ENCODE measurements around the gene WDR91. TPM values are rescaled to one million over a fixed set of nuclear protein-coding genes. Genes with fewer than 3 reads are reported as not detected.

Gene WDR91
- total RNA-seq, 3 donors from 2014 or later (not counting 1 experiment from before 2014, with no cell fraction given) = 28.7 to 42.0 (median 39.2) TPM

- no peaks in the 10 kb centered on the region for H3K36me3 Mint-ChIP-seq
- H3K4me3 ChIP-seq (ENCODE audit: low read length) = no peak overlapping the region
- peaks cover 40% of the 10 kb centered on the region for H3K36me3 ChIP-seq (ENCODE audit: control insufficient read depth, insufficient read depth, low read length)
- H3K9me3 Mint-ChIP-seq = no peaks in the 10 kb centered on the region
- intact Hi-C loops (cut with micrococcal nuclease) = no loop called here
- H3K27me3 Mint-ChIP-seq (ENCODE audit: low read depth in 2 of 2) = no peaks in the 10 kb centered on the region
- H3K27ac Mint-ChIP-seq = peak overlapping the region; percentile 96
- no peaks in the 10 kb centered on the region for H3K9me3 ChIP-seq (ENCODE audit: control insufficient read depth, insufficient read depth, low read length)
- 67% methylated on average over 18 of the region's 18 CpGs for WGBS (ENCODE audit: insufficient coverage)
- peak overlapping the region; percentile 25 for H3K4me3 Mint-ChIP-seq
- no peak overlapping the region for H3K27ac ChIP-seq (ENCODE audit: low read length)
- no peak for TF ChIP-seq CTCF (IDR thresholded peaks at IDR 0.05)
- H3K4me1 ChIP-seq (ENCODE audit: control insufficient read depth, insufficient read depth, low read length) = peaks cover 52% of the 10 kb centered on the region
- ATAC-seq (no peak), DNase-seq (no peak)
- peaks cover 57 to 59% of the 10 kb centered on the region in 2 donors for H3K4me1 Mint-ChIP-seq
- no peaks in the 10 kb centered on the region for H3K27me3 ChIP-seq (ENCODE audit: control insufficient read depth, insufficient read depth, low read length)
Measured at GRCh38 chr7:135166338-135166990, 44.9 kb downstream of the WDR91 start.

- no peaks in the 10 kb centered on the region for H3K36me3 Mint-ChIP-seq
- no peaks in the 10 kb centered on the region for H3K27me3 Mint-ChIP-seq (ENCODE audit: low read depth in 2 of 2)
- no peak for DNase-seq
- peak overlapping the region; percentile 96 for H3K27ac Mint-ChIP-seq
- TF ChIP-seq CTCF (IDR thresholded peaks at IDR 0.05) = no peak
- 81% methylated on average over 4 of the region's 4 CpGs for whole genome bisulfite sequencing (ENCODE audit: insufficient coverage)
- peaks cover 61 to 64% of the 10 kb centered on the region in 2 donors for H3K4me1 Mint-ChIP-seq
- no peak for ATAC-seq
- Histone ChIP-seq H3K4me3 (ENCODE audit: low read length) (no peak overlapping the region), H3K9me3 (ENCODE audit: control insufficient read depth, insufficient read depth, low read length) (no peaks in the 10 kb centered on the region), H3K27ac (ENCODE audit: low read length) (no peak overlapping the region), H3K27me3 (ENCODE audit: control insufficient read depth, insufficient read depth, low read length) (no peaks in the 10 kb centered on the region), H3K36me3 (ENCODE audit: control insufficient read depth, insufficient read depth, low read length) (peaks cover 40% of the 10 kb centered on the region), H3K4me1 (ENCODE audit: control insufficient read depth, insufficient read depth, low read length) (peaks cover 49% of the 10 kb centered on the region)
- no peaks in the 10 kb centered on the region for H3K9me3 Mint-ChIP-seq
- no peak overlapping the region for H3K4me3 Mint-ChIP-seq
- intact Hi-C loops (cut with micrococcal nuclease) = no loop called here
Measured at GRCh38 chr7:135165862-135166261, 45.5 kb downstream of the WDR91 start.

GRCh38 chr7:135164357-135165061 lies 46.8 kb downstream of the WDR91 start:
- ATAC-seq (no peak), DNase-seq (no peak)
- no peak overlapping the region for H3K27ac ChIP-seq (ENCODE audit: low read length)
- no peaks in the 10 kb centered on the region for H3K9me3 ChIP-seq (ENCODE audit: control insufficient read depth, insufficient read depth, low read length)
- no peak for TF ChIP-seq CTCF (IDR thresholded peaks at IDR 0.05)
- Mint-ChIP-seq H3K4me1 (peaks cover 67% of the 10 kb centered on the region in 2 donors), H3K36me3 (no peaks in the 10 kb centered on the region), H3K27me3 (ENCODE audit: low read depth in 2 of 2) (no peaks in the 10 kb centered on the region), H3K4me3 (no peak overlapping the region), H3K27ac (peak overlapping the region; percentile 96), H3K9me3 (no peaks in the 10 kb centered on the region)
- WGBS (ENCODE audit: insufficient coverage) = 88% methylated on average over 18 of the region's 18 CpGs
- intact Hi-C loops (cut with micrococcal nuclease) = no loop called here
- H3K36me3 ChIP-seq (ENCODE audit: control insufficient read depth, insufficient read depth, low read length) = peaks cover 40% of the 10 kb centered on the region
- no peaks in the 10 kb centered on the region for H3K27me3 ChIP-seq (ENCODE audit: control insufficient read depth, insufficient read depth, low read length)
- H3K4me3 ChIP-seq (ENCODE audit: low read length) = no peak overlapping the region
- H3K4me1 ChIP-seq (ENCODE audit: control insufficient read depth, insufficient read depth, low read length) = peaks cover 51% of the 10 kb centered on the region
